IgD-negative memory B cell (primary cell): ENCODE measurements around the gene IGF1R. TPM values are rescaled to one million over a fixed set of nuclear protein-coding genes. Genes with fewer than 3 reads are reported as not detected.

Experiments used
- H3K27ac Mint-ChIP-seq, 3 donors: one replicate each; pipeline ENCODE4 v1.8.0; 2020 to 2022; ENCODE audit warnings: mild to moderate bottlenecking in 3 of 3, mixed read lengths in 3 of 3, moderate library complexity in 1 of 3
- H3K27me3 Mint-ChIP-seq: one replicate; pipeline ENCODE4 v1.8.0; 2021; ENCODE audit warnings: mixed read lengths
- H3K36me3 Mint-ChIP-seq: one replicate; pipeline ENCODE4 v1.8.0; 2020; ENCODE audit warnings: mild to moderate bottlenecking, mixed read lengths
- H3K4me1 Mint-ChIP-seq, 3 donors: one replicate each; pipeline ENCODE4 v1.8.0; 2020 to 2022; ENCODE audit warnings: mixed read lengths in 3 of 3, mild to moderate bottlenecking in 1 of 3
- H3K4me3 Mint-ChIP-seq, 4 donors: one replicate each; pipeline ENCODE4 v1.8.0; 2020 to 2022; ENCODE audit warnings: mild to moderate bottlenecking in 4 of 4, mixed read lengths in 4 of 4, moderate library complexity in 3 of 4
- H3K9me3 Mint-ChIP-seq, 3 donors: one replicate each; pipeline ENCODE4 v1.8.0; 2020 to 2021; ENCODE audit warnings: mixed read lengths in 3 of 3, mild to moderate bottlenecking in 1 of 3
- polyA plus RNA-seq: library from polyadenylated mRNA; unstranded; fragments of 300-500 nt; fragmentation: Illumina TruSeq; gene quantifications from one replicate; pipeline ENCODE4 v1.2.3, GENCODE V29; 2021

The IGF1R gene
- polyA plus RNA-seq, 1 donor from 2014 or later: 1.8 TPM

GRCh38 chr15:98809273-98809672 is 160.9 kb downstream of the IGF1R start:
- Mint-ChIP-seq H3K27ac (no peak overlapping the region), H3K4me3 (no peak overlapping the region), H3K27me3 (no peaks in the 10 kb centered on the region), H3K36me3 (peaks cover 2% of the 10 kb centered on the region), H3K9me3 (peaks cover 0 to 2% (median 0%) of the 10 kb centered on the region in 3 donors), H3K4me1 (peaks cover 0 to 3% (median 0%) of the 10 kb centered on the region in 3 donors)

GRCh38 chr15:98812716-98813446 is 164.5 kb downstream of the IGF1R start:
- H3K9me3 Mint-ChIP-seq: no peaks in the 10 kb centered on the region

DNA sequence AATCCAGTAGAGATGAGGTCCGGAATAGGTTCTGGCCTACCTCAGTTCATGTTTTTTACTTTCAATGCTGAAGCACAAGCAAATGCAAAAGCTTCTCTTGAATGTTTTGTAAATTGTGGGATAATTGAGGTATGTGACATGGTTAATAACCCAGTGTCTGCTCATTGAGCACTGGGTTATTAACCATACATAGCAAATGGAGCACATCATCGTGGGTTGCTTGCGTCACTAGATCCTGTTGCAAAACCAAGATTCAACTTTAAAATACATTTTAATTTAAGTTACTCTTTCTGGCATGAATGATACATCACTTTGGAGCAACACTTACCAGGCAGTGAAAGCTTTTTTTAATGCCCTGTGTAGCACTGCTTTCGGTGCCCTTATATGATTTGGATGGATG is 165.6 kb downstream of the IGF1R start:
- H3K4me1 Mint-ChIP-seq: no peaks in the 10 kb centered on the region

More at GRCh38 chr15:98812716-98813446, 164.5 kb downstream of the IGF1R start:
- H3K27me3 Mint-ChIP-seq: no peaks in the 10 kb centered on the region
- H3K27ac Mint-ChIP-seq: no peak overlapping the region
- H3K4me1 Mint-ChIP-seq: no peaks in the 10 kb centered on the region
- H3K36me3 Mint-ChIP-seq: peaks cover 2% of the 10 kb centered on the region
- H3K4me3 Mint-ChIP-seq: no peak overlapping the region

DNA sequence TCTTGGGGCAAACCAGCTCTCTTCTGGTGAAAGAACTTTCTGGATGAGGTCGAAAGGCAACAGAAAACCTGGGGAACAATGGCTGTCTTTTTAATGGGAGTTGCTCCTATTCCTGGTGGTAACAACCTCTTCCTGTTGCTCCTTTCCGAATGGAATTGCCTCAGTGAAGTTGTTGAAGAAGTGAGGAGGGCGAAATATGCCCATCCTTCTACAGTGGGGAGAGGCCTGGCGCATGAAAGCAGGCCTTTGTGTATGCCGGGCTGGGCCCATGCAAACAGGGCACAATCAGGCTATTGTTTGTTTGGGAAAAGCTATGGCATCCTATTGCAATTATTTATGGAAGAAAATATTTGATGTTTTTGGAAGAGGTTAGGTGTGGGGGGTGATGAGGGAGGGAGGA is 166.9 kb downstream of the IGF1R start:
- Mint-ChIP-seq H3K27me3 (no peaks in the 10 kb centered on the region), H3K4me1 (no peaks in the 10 kb centered on the region), H3K9me3 (peaks cover 0 to 7% (median 2%) of the 10 kb centered on the region in 3 donors), H3K27ac (no peak overlapping the region), H3K36me3 (peaks cover 2% of the 10 kb centered on the region), H3K4me3 (no peak overlapping the region)

More for the DNA sequence above, 165.6 kb downstream of the IGF1R start:
- Mint-ChIP-seq H3K36me3 (peaks cover 2% of the 10 kb centered on the region), H3K4me3 (no peak overlapping the region), H3K27me3 (no peaks in the 10 kb centered on the region), H3K27ac (no peak overlapping the region), H3K9me3 (peaks cover 0 to 7% (median 0%) of the 10 kb centered on the region in 3 donors)

GRCh38 chr15:98817745-98818144 is 169.4 kb downstream of the IGF1R start:
- Mint-ChIP-seq H3K27me3 (no peaks in the 10 kb centered on the region), H3K27ac (peak overlapping the region in 1 of 3 donors; percentile 24), H3K36me3 (peaks cover 2% of the 10 kb centered on the region), H3K4me1 (no peaks in the 10 kb centered on the region), H3K9me3 (peaks cover 2 to 12% (median 4%) of the 10 kb centered on the region in 3 donors), H3K4me3 (no peak overlapping the region)

GRCh38 chr15:98823012-98823458 is 174.7 kb downstream of the IGF1R start:
- peaks cover 0 to 2% (median 0%) of the 10 kb centered on the region in 3 donors for H3K4me1 Mint-ChIP-seq
- H3K27ac Mint-ChIP-seq: no peak overlapping the region
- peaks cover 2 to 14% (median 6%) of the 10 kb centered on the region in 3 donors for H3K9me3 Mint-ChIP-seq
- H3K4me3 Mint-ChIP-seq: no peak overlapping the region
- no peaks in the 10 kb centered on the region for H3K27me3 Mint-ChIP-seq
- peaks cover 2% of the 10 kb centered on the region for H3K36me3 Mint-ChIP-seq

- Mint-ChIP-seq H3K4me3 (no peak overlapping the region), H3K27me3 (no peaks in the 10 kb centered on the region), H3K27ac (no peak overlapping the region), H3K9me3 (peaks cover 2 to 11% (median 6%) of the 10 kb centered on the region in 3 donors), H3K4me1 (peaks cover 0 to 2% (median 0%) of the 10 kb centered on the region in 3 donors), H3K36me3 (peaks cover 2% of the 10 kb centered on the region)
Observed at GRCh38 chr15:98823616-98824015, 175.3 kb downstream of the IGF1R start.

- Mint-ChIP-seq H3K27ac (no peak overlapping the region), H3K4me3 (peak overlapping the region in 1 of 4 donors; percentile 49), H3K27me3 (no peaks in the 10 kb centered on the region), H3K4me1 (peaks cover 0 to 2% (median 0%) of the 10 kb centered on the region in 3 donors), H3K9me3 (peaks cover 2 to 13% (median 9%) of the 10 kb centered on the region in 3 donors), H3K36me3 (peaks cover 2% of the 10 kb centered on the region)
Observed at GRCh38 chr15:98824595-98824994, 176.3 kb downstream of the IGF1R start.

- peaks cover 6 to 22% (median 19%) of the 10 kb centered on the region in 3 donors for H3K9me3 Mint-ChIP-seq
- H3K4me1 Mint-ChIP-seq: peaks cover 0 to 2% (median 0%) of the 10 kb centered on the region in 3 donors
- peak overlapping the region in 1 of 4 donors; percentile 1 for H3K4me3 Mint-ChIP-seq
- no peaks in the 10 kb centered on the region for H3K27me3 Mint-ChIP-seq
- H3K27ac Mint-ChIP-seq: no peak overlapping the region
- peaks cover 7% of the 10 kb centered on the region for H3K36me3 Mint-ChIP-seq
Observed at GRCh38 chr15:98826658-98827057, 178.3 kb downstream of the IGF1R start.

DNA sequence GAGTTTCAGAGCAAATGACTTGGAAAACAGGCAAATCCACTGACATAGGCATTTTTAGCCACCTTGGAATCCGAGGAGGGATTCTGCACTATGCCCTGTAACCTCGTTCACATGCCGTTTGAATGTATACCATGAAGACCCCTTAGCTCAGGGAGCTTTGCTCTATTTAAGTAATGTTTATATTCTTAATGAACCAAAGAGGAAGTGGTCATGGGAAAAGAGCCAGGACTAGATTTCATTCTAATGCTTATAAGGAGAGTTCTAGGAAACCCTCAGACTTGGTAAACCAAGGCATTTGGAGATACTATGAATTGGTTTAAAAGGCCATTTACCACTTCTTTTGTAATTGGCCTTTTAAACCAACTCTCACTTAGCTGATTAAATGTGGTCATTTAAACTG is 178.9 kb downstream of the IGF1R start:
- peaks cover 6 to 28% (median 19%) of the 10 kb centered on the region in 3 donors for H3K9me3 Mint-ChIP-seq
- H3K4me1 Mint-ChIP-seq: peaks cover 0 to 2% (median 0%) of the 10 kb centered on the region in 3 donors
- H3K27me3 Mint-ChIP-seq: no peaks in the 10 kb centered on the region
- no peak overlapping the region for H3K4me3 Mint-ChIP-seq
- H3K36me3 Mint-ChIP-seq: peaks cover 9% of the 10 kb centered on the region
- H3K27ac Mint-ChIP-seq: no peak overlapping the region

DNA sequence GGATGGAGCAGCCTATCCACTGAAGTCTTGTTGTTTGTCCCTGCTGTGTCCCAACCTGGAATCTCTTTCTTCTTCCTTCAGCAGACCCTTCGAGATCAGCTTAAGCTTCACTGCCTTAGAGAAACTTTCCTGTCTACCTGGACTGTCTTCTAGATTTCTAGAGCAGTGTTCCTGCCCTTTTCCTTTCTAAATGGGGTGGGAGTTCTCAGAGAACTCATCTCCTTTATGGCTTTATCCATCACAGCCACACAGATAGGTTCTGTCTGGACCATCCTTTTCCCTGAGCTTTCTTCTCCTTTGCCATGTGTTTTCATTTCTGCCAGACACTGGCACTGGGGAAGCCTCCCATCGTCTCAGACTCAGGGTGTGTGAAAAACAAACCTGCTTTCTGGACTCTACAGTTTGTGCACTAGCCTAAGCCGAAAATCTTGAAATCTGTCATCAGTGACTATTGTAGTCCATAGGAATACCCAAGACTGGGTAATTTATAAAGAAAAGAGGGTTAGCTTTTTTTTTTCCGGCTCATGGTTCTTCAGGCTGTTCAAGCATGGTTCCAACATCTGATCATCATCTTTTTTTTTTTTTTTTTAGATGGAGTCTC is 181.8 kb downstream of the IGF1R start:
- Mint-ChIP-seq H3K4me1 (no peaks in the 10 kb centered on the region), H3K27me3 (no peaks in the 10 kb centered on the region), H3K4me3 (peak overlapping the region in 1 of 4 donors; percentile 15), H3K36me3 (peaks cover 12% of the 10 kb centered on the region), H3K9me3 (peaks cover 6 to 32% (median 19%) of the 10 kb centered on the region in 3 donors), H3K27ac (no peak overlapping the region)

DNA sequence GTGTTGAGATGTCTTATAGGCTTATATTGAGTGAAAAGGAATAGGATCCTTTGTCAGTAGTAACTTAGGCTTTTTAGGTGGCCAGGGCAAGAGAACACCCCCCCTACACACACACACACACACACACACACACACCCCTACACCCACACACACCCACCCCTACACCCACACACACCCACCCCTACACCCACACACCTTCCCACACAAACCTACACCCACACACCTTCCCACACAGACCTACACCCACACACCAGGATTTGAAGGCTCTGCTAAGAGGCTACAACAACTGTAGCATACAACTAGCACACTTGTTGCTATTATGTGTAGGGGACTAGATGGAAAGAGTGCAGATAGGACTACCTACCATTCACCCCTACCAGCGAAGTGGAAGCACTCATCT is 186.6 kb downstream of the IGF1R start:
- no peak overlapping the region for H3K27ac Mint-ChIP-seq
- no peaks in the 10 kb centered on the region for H3K27me3 Mint-ChIP-seq
- peaks cover 0 to 2% (median 0%) of the 10 kb centered on the region in 3 donors for H3K4me1 Mint-ChIP-seq
- H3K9me3 Mint-ChIP-seq: peaks cover 8 to 30% (median 13%) of the 10 kb centered on the region in 3 donors
- peaks cover 12% of the 10 kb centered on the region for H3K36me3 Mint-ChIP-seq
- no peak overlapping the region for H3K4me3 Mint-ChIP-seq

DNA sequence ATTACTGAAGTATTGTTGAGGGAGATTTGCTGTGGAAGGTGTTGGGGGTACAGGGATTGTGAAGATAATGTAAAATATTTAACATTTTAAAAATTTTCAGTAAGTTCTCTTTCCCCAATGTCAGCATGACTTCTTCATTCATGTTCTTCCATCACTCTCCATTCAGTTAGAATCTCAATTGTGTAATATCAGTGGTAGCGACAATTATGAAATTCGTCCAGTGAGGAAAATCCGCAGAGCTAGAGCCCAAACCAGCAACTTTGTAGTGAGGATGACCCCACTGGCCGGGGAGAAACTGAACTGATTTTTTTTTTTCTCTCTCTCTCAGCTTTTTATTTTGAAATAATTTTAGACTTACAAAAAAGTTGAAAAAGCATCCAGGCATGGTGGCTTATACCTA is 187.5 kb downstream of the IGF1R start:
- H3K27me3 Mint-ChIP-seq: no peaks in the 10 kb centered on the region
- peaks cover 8 to 25% (median 8%) of the 10 kb centered on the region in 3 donors for H3K9me3 Mint-ChIP-seq
- peaks cover 12% of the 10 kb centered on the region for H3K36me3 Mint-ChIP-seq
- H3K27ac Mint-ChIP-seq: no peak overlapping the region
- H3K4me1 Mint-ChIP-seq: peaks cover 0 to 2% (median 0%) of the 10 kb centered on the region in 3 donors
- no peak overlapping the region for H3K4me3 Mint-ChIP-seq

- Mint-ChIP-seq H3K36me3 (peaks cover 5% of the 10 kb centered on the region), H3K27ac (peak overlapping the region in 1 of 3 donors; percentile 62), H3K4me1 (peaks cover 0 to 2% (median 0%) of the 10 kb centered on the region in 3 donors), H3K4me3 (no peak overlapping the region), H3K9me3 (peaks cover 2 to 4% (median 3%) of the 10 kb centered on the region in 3 donors), H3K27me3 (no peaks in the 10 kb centered on the region)
Observed at GRCh38 chr15:98838387-98839259, 190.3 kb downstream of the IGF1R start.
